ENCODE data around the gene SLC8A2.
"Not testable (repeated sequence)": the region's sequence is repeated elsewhere in the genome, so short reads cannot be mapped to it uniquely, and the experiment has no call there.

The SLC8A2 gene

DNA sequence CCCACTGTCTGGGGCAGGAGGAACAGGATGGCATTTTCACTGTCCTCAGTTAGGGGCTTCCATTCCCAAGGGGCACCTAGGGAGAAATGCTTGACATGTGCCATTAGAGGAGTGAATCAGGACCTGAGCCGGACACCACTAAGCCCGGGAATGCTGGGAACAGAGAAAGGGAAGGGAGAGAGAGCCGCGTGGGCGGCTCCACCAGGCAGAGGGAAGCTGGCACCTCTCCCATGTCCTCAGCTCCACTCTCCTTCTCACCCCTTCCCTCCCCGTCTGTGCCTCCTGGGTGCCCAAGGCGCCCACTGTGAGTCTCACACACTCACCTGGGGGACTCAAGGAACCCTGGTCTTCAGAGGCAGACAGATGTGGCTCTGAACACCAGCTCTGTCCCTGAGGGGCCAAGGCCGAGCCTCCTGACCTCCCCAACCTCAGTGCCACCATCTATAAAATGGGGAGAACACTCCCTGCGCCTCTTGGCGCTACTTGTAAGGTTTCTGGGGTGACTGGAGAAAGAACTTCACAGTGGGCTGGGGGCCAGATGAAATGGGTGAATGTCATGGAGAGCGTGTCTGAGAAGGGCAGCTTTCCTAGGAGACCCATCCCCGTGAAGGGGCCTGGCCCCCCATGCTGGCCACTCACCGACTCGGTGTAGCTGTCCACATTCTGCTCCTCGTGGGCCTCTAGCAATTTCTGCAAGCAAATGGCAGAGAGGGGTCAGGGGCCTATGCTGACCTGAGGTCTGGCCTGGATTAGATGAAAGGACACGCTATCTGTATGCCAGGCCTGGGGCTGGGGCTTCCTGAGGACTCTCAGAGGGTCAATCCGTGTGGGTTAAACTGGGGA is 17.6 kb upstream of the SLC8A2 start:
- TF ChIP-seq GATA1 (IDR thresholded peaks at IDR 0.05; ENCODE audit: low read depth, low read length) (no peak), POLR2A (IDR thresholded peaks at IDR 0.05; ENCODE audit: low read length) (no peak)
- no peak for DNase-seq

DNA sequence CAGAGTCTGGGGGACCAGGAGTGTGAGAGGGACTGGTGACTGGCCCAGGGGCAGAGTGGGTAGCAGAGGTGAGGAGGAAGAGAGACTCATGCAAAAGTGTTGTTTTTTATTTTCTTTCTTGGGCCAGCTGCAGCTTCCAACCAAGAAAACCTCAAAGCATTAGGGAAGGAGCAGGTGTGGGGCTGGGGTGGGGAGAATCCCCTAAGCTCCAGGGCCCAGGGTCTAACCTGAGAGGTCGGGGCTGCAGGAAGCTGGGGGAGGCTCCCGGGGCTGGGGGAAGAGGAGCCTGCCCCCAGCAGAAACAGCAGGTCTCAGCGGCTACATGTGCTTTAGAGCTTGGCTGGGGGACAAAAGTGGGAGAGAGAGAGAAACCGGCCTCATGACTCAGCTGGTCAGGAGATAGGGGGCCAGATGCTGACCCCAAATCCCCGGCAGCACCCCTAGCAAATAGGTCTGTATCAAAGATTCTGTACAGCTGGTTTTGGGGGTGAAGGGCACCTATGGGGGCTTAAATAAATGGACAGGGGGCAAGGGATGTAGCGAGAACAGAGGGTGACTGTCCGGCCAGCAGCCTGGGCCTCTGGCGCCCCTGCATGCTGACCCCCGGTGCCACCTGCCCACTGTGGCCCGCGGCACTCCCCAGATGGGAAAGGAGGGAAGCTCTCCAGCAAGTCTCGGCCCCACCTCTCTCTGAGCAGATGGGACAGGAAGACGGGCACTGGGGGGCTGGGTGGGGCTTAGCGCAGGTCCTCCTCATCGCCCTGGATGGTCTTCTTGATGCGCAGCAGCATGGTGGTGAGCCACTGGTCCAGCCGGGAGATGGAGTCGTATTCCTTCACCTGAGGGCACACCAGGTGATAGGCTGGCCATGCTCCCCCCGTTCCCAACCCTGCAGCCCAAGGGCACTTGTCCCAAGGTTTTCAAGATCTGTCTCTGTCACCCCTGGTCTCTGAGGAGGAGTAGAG is 16.1 kb upstream of the SLC8A2 start:
- no peak for DNase-seq
- no peak for TF ChIP-seq GATA1 (IDR thresholded peaks at IDR 0.05; ENCODE audit: low read depth, low read length)
- TF ChIP-seq POLR2A (IDR thresholded peaks at IDR 0.05; ENCODE audit: low read length), result no peak

DNA sequence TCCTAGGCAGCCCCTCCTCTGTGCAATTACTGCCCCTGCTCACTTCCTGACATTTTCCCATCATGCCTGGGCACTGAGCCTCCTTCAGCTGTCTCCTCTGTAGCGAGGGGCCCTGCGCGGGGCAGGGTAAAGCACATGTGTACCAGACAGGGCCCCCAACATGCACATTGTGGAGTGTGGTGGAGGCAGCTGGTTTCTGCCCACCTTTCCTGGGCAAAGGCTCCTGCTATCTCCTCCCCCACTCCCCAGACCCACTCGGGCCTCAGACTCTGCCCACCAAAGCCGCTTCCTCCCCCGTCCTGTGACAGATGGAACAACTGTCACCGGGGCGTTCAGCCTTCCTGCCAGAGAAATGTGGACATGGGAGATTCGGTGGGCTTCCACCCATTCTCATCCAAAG is 15.2 kb upstream of the SLC8A2 start:
- no peak for DNase-seq
- no peak for TF ChIP-seq POLR2A (IDR thresholded peaks at IDR 0.05; ENCODE audit: low read length)
- TF ChIP-seq GATA1 (IDR thresholded peaks at IDR 0.05; ENCODE audit: low read depth, low read length), result no peak

DNA sequence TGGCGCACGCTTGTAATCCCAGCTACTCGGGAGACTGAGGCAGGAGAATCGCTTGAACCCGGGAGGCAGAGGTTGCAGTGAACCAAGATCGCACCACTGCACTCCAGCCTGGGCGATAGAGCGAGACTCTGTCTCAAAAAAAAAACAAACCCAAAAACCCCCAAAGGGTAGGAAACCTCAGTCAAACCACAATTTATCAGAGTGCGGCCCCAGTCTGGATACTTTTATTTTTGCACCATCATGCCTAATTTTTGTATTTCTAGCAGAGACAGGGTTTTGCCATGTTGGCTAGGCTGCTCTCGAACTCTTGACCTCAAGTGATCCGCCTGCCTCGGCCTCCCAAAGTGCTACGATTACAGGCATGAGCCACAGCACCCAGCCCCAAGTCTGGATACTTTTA is 14.5 kb upstream of the SLC8A2 start:
- DNase-seq, result not testable (repeated sequence)

DNA sequence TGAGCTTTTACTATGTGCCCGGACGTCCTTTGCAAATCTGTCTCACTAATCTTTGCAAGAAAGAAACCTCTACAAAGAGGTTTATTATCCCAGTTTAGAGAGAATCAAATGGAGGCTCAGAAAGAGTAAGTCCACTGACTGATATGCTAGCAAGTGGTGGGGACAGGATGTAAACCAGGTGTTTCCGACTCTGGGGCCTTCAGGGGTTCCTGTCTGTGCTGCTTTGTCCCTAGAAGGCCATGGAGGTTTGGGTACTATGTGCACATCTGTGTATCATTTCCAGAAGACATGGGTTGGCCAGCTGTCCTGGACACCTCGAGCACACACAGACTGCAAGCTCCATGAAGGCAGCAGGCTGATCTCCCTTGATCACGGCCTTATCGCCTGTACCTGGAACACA is 13.5 kb upstream of the SLC8A2 start:
- DNase-seq, result peak in 1 of 2 experiments; percentile 30
- TF ChIP-seq POLR2A (IDR thresholded peaks at IDR 0.05; ENCODE audit: low read length) (no peak), GATA1 (IDR thresholded peaks at IDR 0.05; ENCODE audit: low read depth, low read length) (no peak)

DNA sequence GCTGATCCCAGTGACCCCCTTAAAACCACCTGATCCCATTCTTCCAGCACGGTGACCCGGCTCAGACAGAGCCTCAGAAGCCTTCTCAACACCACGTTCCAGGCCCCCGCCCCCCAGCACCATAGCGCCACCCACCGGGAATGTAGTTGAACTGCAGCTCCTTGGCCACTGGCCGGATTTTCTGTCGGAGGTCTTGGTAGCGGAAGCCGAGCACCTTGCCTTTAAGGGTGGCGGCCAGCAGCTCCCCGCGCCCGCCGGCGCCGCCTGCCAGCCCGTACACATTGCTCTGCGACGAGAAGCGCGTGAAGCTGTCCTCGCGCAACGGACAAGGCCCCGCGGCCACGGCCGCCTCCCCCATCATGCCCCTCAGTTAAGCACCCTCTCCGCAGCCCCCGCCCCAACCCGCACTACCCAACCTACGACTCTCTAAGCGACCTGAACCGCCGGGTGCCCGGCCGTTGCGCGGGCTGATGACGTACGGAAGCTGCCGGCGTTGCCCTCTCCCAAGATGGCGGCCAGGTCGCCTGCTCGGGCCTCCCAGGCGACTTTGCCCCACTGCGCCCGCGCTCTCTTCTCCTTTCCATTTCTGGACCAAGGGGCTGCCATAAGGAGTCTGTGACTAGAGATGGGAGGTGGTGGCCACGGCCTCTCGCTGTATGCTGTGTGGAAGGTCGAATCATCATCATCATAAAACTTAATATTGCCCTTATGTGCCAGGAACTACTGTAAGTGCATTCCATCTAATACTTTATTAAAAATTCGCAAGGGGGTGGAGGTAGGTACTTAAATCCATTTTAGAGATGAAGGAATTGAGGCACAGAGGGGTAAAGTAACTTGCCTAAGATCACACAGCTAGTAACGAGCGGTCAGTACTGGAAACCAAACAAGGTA is 12.4 kb upstream of the SLC8A2 start, which contains the start of gene KPTN:
TSS of gene KPTN (minus strand) at position 420 of the 891 bp plus-strand sequence. CDS start at position 361, 59 bp downstream.
- peak; percentile 96 to 97 for DNase-seq
- TF ChIP-seq POLR2A (IDR thresholded peaks at IDR 0.05; ENCODE audit: low read length), result peak; percentile 83
- TF ChIP-seq GATA1 (IDR thresholded peaks at IDR 0.05; ENCODE audit: low read depth, low read length), result no peak

DNA sequence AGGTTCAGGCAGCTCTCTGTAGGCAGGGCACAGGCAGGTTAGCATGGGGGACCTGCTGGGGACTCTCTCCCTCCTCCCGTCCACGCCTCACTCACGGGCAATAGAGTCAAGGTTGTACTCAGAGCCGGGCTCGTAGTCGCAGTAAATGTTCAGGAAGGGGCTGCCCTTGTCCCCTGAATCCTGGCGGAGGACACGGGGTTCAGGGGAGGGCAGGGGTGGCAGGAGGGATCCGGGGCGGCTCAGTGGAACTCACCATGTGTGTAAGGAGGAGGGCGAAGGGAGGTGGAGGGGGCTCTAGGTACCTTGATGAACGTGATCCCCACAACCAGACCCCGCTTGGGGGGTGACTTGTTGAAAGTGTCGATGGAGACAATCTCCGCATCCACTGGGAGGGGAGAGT is 11.5 kb upstream of the SLC8A2 start:
- TF ChIP-seq GATA1 (IDR thresholded peaks at IDR 0.05; ENCODE audit: low read depth, low read length), result no peak
- TF ChIP-seq POLR2A (IDR thresholded peaks at IDR 0.05; ENCODE audit: low read length), result no peak
- DNase-seq, result no peak

DNA sequence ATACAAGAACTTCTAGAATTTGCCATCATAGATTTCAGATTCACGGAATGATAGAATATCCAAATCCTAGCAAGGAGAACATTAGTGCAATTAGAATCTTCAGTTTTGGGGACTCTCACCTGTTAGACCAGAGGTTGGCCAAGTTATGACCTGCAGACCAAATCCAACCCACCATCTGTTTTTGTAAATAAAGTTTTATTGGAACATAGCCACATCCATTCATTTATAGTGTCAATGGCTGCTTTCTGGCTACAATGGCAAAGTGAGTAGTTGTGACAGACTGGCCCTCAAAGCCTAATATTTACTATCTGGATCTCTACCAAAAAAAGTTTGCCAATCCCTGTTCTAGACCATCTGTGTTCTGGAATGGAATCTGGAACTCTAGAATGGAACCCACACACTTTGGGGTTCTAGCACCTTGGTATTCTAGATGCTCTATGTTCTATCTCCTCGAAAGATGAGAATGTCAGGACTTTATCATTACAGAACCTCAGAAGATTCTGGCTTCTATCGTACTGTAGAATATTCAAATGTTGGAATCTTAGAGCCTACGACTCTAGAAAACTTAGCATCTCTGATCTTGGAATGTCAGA is 9.9 kb upstream of the SLC8A2 start:
- TF ChIP-seq GATA1 (IDR thresholded peaks at IDR 0.05; ENCODE audit: low read depth, low read length), result no peak
- TF ChIP-seq POLR2A (IDR thresholded peaks at IDR 0.05; ENCODE audit: low read length), result no peak

DNA sequence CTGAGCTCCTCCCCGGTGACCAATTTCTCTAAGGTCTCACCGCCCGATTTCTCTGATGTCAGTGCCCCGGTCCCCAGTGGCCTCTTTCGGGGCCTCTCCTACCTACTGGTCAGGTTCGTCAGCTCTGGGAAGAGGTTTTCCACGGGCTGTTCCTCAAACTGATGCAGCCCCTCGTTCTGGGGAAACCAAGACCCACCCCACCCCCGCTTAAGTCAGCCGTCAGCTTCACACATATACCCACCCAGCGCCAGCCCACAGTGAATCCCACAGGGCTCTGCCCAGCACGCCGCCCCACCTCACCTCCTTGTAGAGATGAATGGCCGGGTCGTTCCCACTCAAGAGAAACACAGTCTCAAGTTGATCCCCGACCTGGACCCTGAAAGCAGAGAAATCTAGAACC is 9.0 kb upstream of the SLC8A2 start:
- TF ChIP-seq GATA1 (IDR thresholded peaks at IDR 0.05; ENCODE audit: low read depth, low read length) (no peak), POLR2A (IDR thresholded peaks at IDR 0.05; ENCODE audit: low read length) (no peak)
- no peak for DNase-seq

More for the DNA sequence above, 9.9 kb upstream of the SLC8A2 start:
- DNase-seq, result no peak

DNA sequence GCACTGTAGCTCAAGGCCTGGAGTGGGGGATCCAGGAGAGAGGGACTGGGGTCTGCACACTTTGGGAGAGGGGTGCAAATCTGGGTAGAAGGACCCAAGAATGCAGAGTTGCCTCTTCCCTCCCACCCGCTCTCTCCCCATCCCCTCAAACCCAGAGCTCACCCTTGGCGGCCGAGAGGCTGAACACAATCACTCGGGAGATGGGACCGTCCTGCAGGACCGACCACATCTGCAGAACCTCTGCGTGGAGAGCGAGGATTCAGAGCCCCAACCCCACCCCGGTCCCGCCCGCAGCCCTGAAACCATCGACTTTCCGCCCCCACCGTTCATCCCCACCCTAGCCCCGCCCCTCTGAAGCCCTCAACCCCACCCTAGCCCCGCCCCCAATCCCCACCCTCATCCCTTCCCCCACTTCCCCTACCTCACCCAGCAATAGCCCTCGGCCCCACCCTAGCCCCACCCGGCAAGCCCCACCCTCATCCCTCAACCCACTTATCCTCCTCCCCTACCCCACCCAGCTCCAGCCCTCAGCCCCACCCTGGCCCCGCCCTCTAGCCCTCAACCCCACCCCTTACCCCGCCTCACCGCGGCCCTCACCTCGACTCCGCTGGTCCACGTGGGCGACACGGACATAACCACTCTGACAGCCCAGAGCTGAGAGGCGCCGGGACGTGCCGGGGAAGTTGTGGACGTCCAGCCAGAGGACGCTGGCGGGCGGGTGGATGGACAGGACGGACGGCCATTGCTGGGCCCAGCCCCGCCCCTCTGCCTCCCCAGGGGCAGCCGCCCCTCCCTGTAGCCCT is 8.2 kb upstream of the SLC8A2 start:
- DNase-seq, result peak; percentile 16 to 19
- TF ChIP-seq GATA1 (IDR thresholded peaks at IDR 0.05; ENCODE audit: low read depth, low read length), result no peak
- TF ChIP-seq POLR2A (IDR thresholded peaks at IDR 0.05; ENCODE audit: low read length), result no peak

DNA sequence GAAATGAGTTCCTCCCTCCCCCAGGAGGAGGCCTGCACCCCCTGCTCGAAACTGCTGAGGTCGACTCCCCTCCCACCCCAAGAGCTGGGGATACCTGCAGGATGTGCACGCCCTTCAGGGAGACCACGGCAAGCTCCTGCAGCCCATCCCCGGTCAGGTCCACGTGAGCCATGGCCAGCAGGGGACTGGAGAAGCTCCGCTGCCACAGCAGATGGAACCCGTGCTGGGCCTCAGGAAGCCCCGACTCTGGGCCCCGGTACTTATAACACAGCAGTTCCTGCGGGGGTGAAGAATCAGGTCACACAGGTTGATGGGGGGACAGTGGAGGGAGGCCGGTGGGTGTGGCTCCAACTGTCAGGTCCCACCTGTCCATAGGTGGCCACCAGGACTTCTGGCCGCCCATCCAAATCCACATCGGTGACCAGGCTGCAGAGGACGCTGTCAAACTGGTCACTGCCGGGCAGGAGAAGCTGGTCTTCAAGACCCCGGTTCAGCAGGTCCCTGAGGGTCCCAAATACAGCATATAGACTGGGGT is 4.8 kb upstream of the SLC8A2 start:
- DNase-seq, result no peak
- no peak for TF ChIP-seq GATA1 (IDR thresholded peaks at IDR 0.05; ENCODE audit: low read depth, low read length)

DNA sequence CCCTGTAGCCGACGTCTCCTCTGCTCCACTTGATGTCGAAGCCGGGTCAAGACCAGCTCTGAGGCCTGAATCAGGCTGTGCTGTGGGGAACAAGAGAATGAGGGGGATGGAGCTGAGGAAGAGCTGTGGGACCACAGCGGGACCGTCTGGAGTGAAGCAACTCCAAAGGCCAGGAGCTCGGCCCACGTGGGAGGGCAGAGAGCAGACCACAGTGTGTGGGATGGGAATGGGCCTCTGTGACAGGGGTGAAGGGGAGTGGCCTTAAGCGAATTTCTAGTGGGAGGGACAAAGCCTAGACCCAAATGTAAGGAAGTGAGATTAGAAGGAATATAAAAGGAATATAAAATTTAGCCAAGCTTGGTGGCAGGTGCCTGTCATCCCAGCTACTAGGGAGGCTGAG is 3.8 kb upstream of the SLC8A2 start:
- no peak for DNase-seq
- TF ChIP-seq POLR2A (IDR thresholded peaks at IDR 0.05; ENCODE audit: low read length), result no peak
- no peak for TF ChIP-seq GATA1 (IDR thresholded peaks at IDR 0.05; ENCODE audit: low read depth, low read length)

Data from erythroblast (primary cell).